Stimulated activated CD4-positive, alpha-beta T cell treated with anti-CD3 and anti-CD28 coated beads, Interleukin-1b, Interleukin-23, amount 100 ng/mL, for 24 hours (primary cell): ENCODE measurements around the gene UBE3C.
A peak's percentile ranks its signal among the peaks of the same experiment; 100 is the strongest.
"Not testable (repeated sequence)": the region's sequence is repeated elsewhere in the genome, so short reads cannot be mapped to it uniquely, and the experiment has no call there.

Source experiments
- DNase-seq, 4 experiments: peaks; one replicate each; pipeline ENCODE4 v3.0.0-alpha.2; 2020; ENCODE audit warnings: low read depth in 4 of 4, low spot score in 1 of 4

The UBE3C gene

DNA sequence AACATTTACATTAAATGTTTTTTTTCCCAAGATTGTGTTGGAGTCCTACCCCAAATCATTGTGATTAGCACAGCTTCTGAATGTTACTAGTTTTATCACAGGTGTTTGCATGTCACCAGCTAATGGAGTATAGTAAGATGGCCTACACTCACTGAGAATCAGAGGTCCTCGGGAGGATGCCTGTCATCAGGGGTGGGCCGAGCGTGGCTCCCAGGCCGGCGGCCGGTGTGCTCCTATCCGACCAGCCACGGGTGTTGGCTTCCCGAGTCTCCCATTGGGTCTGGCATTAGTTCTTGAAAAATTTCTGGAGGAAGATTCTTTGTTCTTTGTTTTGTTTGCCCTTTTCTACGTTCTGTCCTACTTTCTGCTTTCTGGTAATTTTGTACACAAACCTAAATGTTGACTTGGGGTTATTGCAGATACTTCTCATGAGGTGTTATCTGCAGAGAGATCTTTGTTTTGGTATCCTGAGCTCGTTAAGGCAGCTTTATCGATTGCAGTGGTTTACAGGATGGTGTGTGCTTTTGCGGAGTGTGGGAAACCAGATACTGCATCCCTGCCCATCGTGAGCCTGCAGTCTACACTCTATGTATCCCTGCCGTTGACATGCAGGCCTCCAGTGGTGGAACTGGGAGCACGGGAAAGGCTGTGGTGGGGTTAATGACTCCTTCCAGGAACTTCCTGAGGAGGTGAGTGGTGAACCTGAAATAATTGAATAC, 130.8 kb downstream of the UBE3C start:
- no peak for DNase-seq

- no peak for DNase-seq
Measured at GRCh38 chr7:157270060-157270444, 131.3 kb downstream of the UBE3C start.

DNA sequence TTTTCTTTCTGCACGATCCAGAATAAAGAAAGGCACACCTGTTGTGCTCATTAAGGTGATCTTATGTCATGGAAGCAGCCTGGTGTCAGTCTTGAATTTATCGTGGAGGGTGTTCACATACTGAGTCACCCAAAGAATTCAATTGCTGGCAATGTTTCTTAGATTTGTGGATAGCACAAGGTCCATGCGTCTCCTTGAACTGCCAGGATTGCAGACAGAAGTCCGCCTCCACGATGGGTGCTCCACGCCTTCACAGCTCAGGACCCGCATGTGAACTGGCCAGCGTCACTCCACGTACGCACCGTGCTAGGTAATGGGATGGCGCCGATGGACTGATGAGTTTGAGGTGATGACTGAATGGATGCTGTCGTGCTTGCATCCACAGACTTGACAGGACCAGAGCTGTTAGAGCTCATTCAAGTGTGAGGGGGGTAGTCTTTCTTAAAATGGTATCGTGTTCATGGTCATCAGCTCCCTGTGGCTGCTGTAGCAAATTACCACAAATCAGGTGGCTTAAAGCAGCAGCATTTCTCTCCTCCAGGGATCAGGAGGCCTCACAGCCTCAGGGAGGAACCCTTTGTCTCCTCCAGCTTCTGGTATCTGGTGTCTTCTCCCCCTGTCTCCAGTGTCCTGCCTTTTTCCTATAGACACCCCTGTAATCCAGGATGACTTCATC, 132.7 kb downstream of the UBE3C start:
- no peak for DNase-seq

DNA sequence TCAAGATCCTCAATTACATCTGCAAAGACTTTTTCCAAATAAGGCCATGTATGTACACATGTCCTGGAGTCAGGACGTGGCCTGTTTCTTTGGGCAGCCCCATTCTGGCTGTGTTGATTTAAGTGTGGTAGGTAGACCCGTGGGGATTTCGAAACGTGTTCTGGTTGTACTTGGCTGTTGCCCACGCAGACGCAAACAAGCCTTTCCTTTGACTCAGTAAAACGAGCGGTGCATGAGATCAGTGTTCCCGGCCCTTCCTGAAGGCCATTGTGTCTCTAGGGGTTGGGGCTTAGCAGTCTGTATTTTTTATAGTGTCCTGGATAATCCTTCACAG, 133.2 kb downstream of the UBE3C start:
- no peak for DNase-seq

DNA sequence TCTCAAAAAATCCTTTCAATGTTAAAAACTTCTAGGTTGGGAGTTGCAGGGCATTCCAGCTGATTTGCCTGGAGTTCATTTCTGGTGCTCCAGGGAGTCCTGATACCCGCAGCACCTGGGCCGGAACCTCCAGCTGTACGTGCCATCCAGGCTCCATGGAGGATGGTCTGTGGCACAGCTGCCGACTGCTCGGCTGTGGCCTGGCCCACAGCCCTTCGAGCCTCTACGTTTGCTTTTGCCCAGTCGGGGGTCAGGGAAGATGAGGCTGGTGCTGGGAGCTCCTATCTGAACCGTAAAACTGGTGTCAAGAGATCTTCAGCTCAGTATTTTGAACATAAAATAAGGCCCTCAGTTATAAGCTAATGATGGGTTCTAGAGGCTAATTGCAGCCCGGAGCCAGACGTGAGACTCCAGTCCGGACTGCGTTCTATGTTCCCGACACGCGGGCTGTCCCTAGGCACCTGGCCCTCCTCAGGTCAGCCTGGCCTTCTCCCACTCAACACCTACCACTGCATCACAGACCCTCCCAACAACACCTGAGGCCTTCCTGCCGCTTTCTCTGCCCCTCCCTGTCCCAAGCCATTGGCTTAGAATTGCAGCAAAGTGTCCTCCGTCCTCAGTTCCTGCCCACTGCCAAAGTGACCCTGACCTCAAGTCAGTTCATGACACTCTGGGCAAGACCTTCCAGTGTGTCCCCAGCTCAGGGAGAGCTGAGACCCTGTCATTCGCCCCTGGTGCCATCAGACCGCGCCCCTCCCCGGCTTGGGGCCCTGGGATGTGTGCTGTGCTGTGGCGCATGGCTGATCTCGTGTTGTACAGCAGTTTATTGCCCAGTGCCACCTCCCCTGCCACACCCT, 133.9 kb downstream of the UBE3C start:
- no peak for DNase-seq

GRCh38 chr7:157273208-157274093, 134.7 kb downstream of the UBE3C start:
- peak; percentile 21 to 45 (median 34) for DNase-seq

GRCh38 chr7:157274094-157274634, 135.4 kb downstream of the UBE3C start:
- DNase-seq = not testable (repeated sequence)

DNA sequence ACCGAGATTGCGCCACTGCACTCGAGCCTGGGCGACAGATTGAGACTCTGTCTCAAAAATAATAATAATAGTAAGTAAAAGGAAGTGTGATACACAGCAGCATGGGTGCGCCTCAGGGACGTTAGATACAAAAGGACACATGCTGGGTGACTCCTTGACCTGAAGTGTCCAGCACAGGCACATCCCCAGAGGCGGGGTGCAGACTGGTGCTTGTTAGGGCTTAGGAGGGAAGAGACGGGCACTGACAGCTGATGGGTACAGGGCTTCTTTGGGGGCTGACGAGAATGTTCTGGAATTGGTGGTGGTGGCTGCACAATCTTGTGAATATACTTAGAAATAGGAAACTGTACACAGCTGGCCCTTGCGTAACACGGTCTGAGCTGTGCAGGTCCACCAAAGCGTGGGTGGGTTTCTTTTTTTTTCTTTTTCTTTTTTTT, 136.3 kb downstream of the UBE3C start:
- no peak for DNase-seq

GRCh38 chr7:157276091-157276561, 137.4 kb downstream of the UBE3C start:
- DNase-seq = no peak

- DNase-seq = no peak
Measured at GRCh38 chr7:157276731-157277562, 138.2 kb downstream of the UBE3C start.

GRCh38 chr7:157277568-157277967, 138.8 kb downstream of the UBE3C start:
- DNase-seq = not testable (repeated sequence)

DNA sequence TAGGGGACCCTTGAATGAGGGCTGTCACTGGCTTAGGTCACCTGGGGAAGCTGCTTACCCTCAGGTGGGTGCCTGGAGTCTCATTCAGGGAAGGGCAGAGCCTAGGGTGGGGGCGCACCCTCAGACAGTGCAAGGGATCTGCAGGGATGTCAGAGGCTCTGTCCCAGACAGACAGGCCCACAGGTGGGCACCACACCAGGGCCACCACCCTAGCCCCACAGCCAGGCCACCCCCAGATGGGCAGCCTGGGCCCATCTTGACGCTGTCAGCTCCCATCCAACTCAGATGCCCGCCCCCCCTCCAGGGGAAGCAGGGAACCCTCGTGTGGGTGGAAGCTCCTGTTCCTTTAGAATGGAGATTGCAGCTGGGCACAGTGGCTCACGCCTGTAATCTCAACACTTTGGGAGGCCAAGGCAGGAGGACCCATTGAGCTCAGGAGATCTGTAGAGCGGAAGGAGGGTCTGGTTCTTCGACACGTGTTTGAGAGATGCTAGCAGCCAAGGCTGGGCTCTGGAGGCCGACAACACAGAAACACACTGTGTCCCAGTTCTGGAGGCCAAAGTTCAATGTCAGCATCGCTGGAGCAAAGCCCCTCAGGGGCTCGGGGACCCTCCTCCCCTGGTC, 139.6 kb downstream of the UBE3C start:
- DNase-seq = no peak

GRCh38 chr7:157278791-157279724, 140.3 kb downstream of the UBE3C start:
- no peak for DNase-seq

- DNase-seq = no peak
Measured at GRCh38 chr7:157279741-157280215, 141.1 kb downstream of the UBE3C start.

DNA sequence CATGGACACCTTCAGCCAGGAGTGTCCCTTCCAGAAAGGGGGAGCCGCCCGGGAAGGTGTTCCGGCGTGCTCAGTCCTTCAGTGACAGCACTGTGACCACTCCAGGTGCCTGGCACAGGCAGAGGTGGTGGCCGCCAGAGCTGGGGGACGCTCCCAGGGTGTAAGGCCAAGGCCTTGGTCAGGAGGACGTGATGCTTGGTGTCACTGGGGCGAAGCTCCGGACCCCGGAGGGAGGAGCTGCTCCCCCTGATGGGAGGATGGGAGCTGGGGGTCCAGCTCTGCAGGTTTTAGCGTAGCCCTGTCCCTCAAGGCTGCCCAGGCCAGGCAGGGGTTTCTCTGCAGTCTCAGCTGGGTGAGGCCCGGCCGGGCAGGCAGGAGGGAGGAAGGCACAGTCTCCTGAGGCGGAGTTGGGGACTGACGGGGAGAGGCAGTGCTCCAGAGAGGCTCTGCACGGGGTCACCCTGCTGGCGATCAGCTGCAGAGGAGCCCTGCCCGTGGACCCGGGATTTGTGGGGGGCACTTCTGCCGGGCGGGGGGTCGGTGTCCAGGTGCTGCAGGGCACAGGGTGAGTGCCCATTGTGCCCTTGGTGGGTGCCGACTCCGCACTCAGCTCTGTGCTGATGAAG, 141.6 kb downstream of the UBE3C start:
- DNase-seq = no peak

GRCh38 chr7:157281221-157281998, 142.7 kb downstream of the UBE3C start:
- DNase-seq = no peak
